ENCODE results near the gene PIGM.

Gene PIGM

GRCh38 chr1:160022330-160023310 is 9.2 kb downstream of the PIGM start:
- no peak for DNase-seq (ENCODE audit: low read depth, low spot score)

GRCh38 chr1:160021376-160022074 is 10.3 kb downstream of the PIGM start:
- no peak for DNase-seq (ENCODE audit: low read depth, low spot score)

- DNase-seq (ENCODE audit: low read depth, low spot score) = no peak
These were observed 11.6 kb downstream of the PIGM start for GRCh38 chr1:160020196-160020595.

GRCh38 chr1:160018900-160019299 is 12.9 kb downstream of the PIGM start:
- DNase-seq (ENCODE audit: low read depth, low spot score) = no peak

GRCh38 chr1:160018347-160018746 is 13.4 kb downstream of the PIGM start:
- no peak for DNase-seq (ENCODE audit: low read depth, low spot score)

GRCh38 chr1:160017592-160017991 is 14.2 kb downstream of the PIGM start:
- DNase-seq (ENCODE audit: low read depth, low spot score) = no peak

GRCh38 chr1:160011781-160012180 is 20.0 kb downstream of the PIGM start:
- DNase-seq (ENCODE audit: low read depth, low spot score) = no peak

- DNase-seq (ENCODE audit: low read depth, low spot score) = no peak
These were observed 22.0 kb downstream of the PIGM start for GRCh38 chr1:160009801-160010200.

GRCh38 chr1:160009081-160009480 is 22.7 kb downstream of the PIGM start:
- DNase-seq (ENCODE audit: low read depth, low spot score) = no peak

- no peak for DNase-seq (ENCODE audit: low read depth, low spot score)
These were observed 24.1 kb downstream of the PIGM start for GRCh38 chr1:160007577-160008200.

GRCh38 chr1:160006312-160006940 is 25.4 kb downstream of the PIGM start:
- DNase-seq (ENCODE audit: low read depth, low spot score) = peak; percentile 45

GRCh38 chr1:160005070-160005469 is 26.7 kb downstream of the PIGM start:
- no peak for DNase-seq (ENCODE audit: low read depth, low spot score)

- DNase-seq (ENCODE audit: low read depth, low spot score) = no peak
These were observed 27.4 kb downstream of the PIGM start for GRCh38 chr1:160004425-160004824.

GRCh38 chr1:160004001-160004400 is 27.8 kb downstream of the PIGM start:
- DNase-seq (ENCODE audit: low read depth, low spot score) = no peak

- DNase-seq (ENCODE audit: low read depth, low spot score) = no peak
These were observed 30.4 kb downstream of the PIGM start for GRCh38 chr1:160001440-160001839.

GRCh38 chr1:159999204-159999603 is 32.6 kb downstream of the PIGM start:
- no peak for DNase-seq (ENCODE audit: low read depth, low spot score)

- DNase-seq (ENCODE audit: low read depth, low spot score) = no peak
These were observed 35.1 kb downstream of the PIGM start for GRCh38 chr1:159996653-159997052.

- DNase-seq (ENCODE audit: low read depth, low spot score) = no peak
These were observed 36.9 kb downstream of the PIGM start for GRCh38 chr1:159994896-159995295.

- DNase-seq (ENCODE audit: low read depth, low spot score) = no peak
These were observed 37.9 kb downstream of the PIGM start for GRCh38 chr1:159993911-159994310.

- no peak for DNase-seq (ENCODE audit: low read depth, low spot score)
These were observed 39.6 kb downstream of the PIGM start for GRCh38 chr1:159992161-159992560.

- no peak for DNase-seq (ENCODE audit: low read depth, low spot score)
These were observed 40.3 kb downstream of the PIGM start for GRCh38 chr1:159991513-159991912.

GRCh38 chr1:159990005-159990404 is 41.8 kb downstream of the PIGM start:
- no peak for DNase-seq (ENCODE audit: low read depth, low spot score)
